Breast epithelium (tissue), 3 donors: Measurements from ENCODE around the gene BTBD8.

Experiments
- CTCF ChIP-seq, 3 donors: fragments of 450-650 bp; IDR thresholded peaks; one replicate each; pipeline ENCODE4 v1.5.1; 2016 to 2017; ENCODE audit warnings: antibody characterized with exemption in 3 of 3, mild to moderate bottlenecking in 3 of 3, moderate library complexity in 3 of 3
- POLR2A ChIP-seq: fragments of 450-650 bp; IDR thresholded peaks from one replicate; pipeline ENCODE4 v1.6.1; 2016; ENCODE audit warnings: antibody characterized with exemption, mild to moderate bottlenecking, moderate library complexity

GRCh38 chr1:92105546-92106081 is 25.5 kb downstream of the BTBD8 start:
- no peak for TF ChIP-seq POLR2A
- TF ChIP-seq CTCF (IDR thresholded peaks at IDR 0.05) = no peak
